HUES64 (cell line): ENCODE results near the gene HDLBP.
"Not testable (repeated sequence)": the region's sequence is repeated elsewhere in the genome, so short reads cannot be mapped to it uniquely, and the experiment has no call there.

ENCODE experiments used
- H3K27ac ChIP-seq: 2 replicates; pipeline ENCODE4 v1.7.0; 2013; ENCODE audit warnings: low read depth, low read length, inconsistent platforms
- H3K27me3 ChIP-seq: 2 replicates; pipeline ENCODE4 v1.6.1; 2013; ENCODE audit warnings: mild to moderate bottlenecking, low read length; ENCODE audit not compliant: insufficient read depth
- H3K36me3 ChIP-seq: 2 replicates; pipeline ENCODE4 v1.6.1; 2013; ENCODE audit warnings: mild to moderate bottlenecking, low read length; ENCODE audit not compliant: insufficient read depth
- H3K4me1 ChIP-seq: 2 replicates; pipeline ENCODE4 v1.6.1; 2013; ENCODE audit warnings: mild to moderate bottlenecking, low read length, moderate library complexity; ENCODE audit not compliant: insufficient read depth
- H3K4me3 ChIP-seq: 2 replicates; pipeline ENCODE4 v1.5.1; 2013; ENCODE audit warnings: mild to moderate bottlenecking, low read length, moderate library complexity
- H3K9ac ChIP-seq: 2 replicates; pipeline ENCODE4 v1.6.1; 2013; ENCODE audit warnings: mild to moderate bottlenecking, low read depth, low read length
- H3K9me3 ChIP-seq: 2 replicates; pipeline ENCODE4 v1.6.1; 2013; ENCODE audit warnings: low read depth, low read length; ENCODE audit not compliant: insufficient read depth
- WGBS: fragments of 150-250, 120-280 bp; methylation state at CpG from one replicate; pipeline ENCODE4 v1.1.7; 2013; ENCODE audit warnings: missing lambda C conversion rate; 5-methylcytosine and 5-hydroxymethylcytosine counted together

HDLBP gene

DNA sequence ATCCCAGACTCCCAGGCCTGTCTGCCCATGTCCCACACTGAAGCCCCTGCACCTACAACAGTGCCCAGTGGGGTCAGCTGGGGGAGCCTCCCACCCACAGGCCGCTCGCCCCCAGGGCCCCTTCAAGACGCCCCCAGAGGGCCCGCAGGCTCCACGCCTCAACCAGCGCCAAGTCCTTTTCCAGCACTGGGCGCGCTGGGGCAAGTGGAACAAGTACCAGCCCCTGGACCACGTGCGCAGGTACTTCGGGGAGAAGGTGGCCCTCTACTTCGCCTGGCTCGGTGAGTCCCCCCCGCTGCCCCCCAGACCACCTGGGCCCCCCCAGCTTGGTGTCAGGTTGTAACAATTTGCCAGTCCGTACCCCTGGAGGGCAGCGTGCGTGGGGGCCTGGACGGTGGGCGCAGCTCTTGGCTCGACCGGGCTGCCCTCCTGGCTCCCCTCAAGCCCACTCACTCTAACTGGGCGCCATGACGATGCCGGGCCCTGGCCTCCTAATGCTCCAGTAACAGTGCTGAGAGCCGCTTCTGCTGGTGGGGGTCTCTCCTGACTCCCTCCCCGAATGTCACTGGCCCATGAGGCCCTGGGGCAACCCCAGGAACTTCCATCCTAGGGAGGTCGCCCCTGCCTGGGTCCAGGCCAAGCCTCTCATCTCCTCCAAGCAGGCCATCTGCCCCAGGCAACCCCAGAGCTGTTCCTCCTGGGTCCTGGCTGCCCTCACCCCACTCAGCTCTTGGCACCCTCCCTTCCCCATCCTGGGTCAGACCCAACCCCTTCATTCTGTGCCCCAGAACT, 112.1 kb downstream of the HDLBP start:
- no peak overlapping the region for H3K9ac ChIP-seq
- no peak overlapping the region for H3K4me3 ChIP-seq
- WGBS = 95% methylated on average over 27 of the region's 27 CpGs
- H3K27ac ChIP-seq = no peak overlapping the region
- H3K27me3 ChIP-seq = no peaks in the 10 kb centered on the region
- H3K9me3 ChIP-seq = no peaks in the 10 kb centered on the region
- no peaks in the 10 kb centered on the region for H3K4me1 ChIP-seq
- H3K36me3 ChIP-seq = no peaks in the 10 kb centered on the region

DNA sequence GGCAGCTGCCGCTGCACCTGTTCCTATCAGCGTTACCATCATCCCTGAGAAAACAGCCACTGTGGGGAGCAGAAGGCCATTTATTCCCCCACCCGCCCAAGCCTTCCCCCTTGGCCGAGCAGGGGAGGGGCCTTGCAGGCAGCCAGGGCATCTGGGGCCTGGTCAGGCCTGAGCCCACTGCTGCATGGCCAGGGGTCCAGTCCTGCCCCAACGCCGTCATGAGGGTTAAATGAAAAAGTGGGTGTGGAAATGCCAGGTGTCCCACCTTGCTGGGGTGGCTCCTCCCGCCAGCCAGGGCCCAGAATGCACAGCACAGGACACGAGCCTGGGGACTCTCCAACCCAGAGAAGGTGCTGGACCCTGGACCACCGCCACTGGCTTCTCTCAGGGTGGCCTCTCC, 112.8 kb downstream of the HDLBP start:
- H3K9me3 ChIP-seq = no peaks in the 10 kb centered on the region
- 91% methylated on average over 9 of the region's 9 CpGs for WGBS

DNA sequence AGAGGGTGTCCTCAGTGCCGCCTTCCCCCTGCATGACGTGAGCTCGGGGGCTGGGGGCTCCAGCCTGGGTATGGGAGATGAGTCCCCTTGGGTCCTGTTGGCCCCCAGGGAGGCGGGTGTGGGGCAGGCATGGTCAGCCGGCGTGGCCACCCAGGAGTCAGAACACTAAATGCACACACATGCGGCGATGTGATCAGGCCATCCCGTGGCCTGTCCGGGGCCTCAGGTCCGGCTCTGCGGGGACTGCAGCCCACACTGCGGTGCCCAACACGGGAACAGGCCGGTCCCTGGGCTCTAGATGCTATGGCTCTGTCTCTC, 113.2 kb downstream of the HDLBP start:
- H3K36me3 ChIP-seq = no peaks in the 10 kb centered on the region
- H3K27me3 ChIP-seq = no peaks in the 10 kb centered on the region
- no peak overlapping the region for H3K27ac ChIP-seq
- 88% methylated on average over 15 of the region's 15 CpGs for WGBS
- no peaks in the 10 kb centered on the region for H3K9me3 ChIP-seq
- H3K4me1 ChIP-seq = no peaks in the 10 kb centered on the region
- H3K4me3 ChIP-seq = no peak overlapping the region
- H3K9ac ChIP-seq = no peak overlapping the region

More for the DNA sequence above, 112.8 kb downstream of the HDLBP start:
- H3K4me1 ChIP-seq = no peaks in the 10 kb centered on the region
- H3K36me3 ChIP-seq = no peaks in the 10 kb centered on the region
- no peak overlapping the region for H3K9ac ChIP-seq
- no peak overlapping the region for H3K4me3 ChIP-seq
- H3K27ac ChIP-seq = no peak overlapping the region
- H3K27me3 ChIP-seq = no peaks in the 10 kb centered on the region

DNA sequence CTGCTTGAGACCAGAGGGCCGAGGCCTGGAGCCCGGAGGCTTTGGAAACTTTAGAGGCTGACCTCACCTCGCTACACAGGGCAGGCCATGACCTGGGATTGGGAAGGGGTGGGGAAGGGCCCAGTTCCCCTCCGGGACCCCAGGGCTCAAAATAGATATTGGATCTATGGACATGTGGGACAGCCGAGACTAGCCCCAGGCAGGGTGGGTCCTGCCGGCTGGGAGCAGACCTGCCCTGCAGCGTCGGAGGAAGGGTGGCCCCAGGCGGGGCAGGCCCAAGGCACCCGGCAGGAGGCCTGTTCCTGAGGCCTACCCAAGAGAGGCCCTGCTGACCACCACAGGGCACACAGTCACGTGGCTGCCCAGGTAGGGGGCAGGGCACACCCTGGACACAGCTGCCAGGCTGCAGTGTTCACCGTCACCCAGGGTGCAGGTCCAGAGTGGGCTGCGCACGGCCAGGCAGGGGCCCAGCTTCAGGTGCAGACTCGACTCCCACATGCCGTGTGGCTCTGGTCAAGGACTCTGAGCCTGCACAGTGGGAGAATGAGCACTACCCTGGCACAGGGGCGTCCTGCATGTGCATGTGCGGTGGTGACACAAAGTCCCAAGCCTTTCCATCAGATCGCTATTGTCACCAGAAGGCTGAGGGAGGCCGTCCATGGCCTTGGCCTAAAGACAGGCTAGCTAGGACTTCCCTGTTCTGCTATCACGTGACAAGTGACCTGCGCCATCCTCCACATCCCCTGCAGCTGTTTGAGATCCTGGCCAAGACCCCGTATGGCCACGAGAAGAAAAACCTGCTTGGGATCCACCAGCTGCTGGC, 113.8 kb downstream of the HDLBP start:
- Histone ChIP-seq H3K36me3 (no peaks in the 10 kb centered on the region), H3K9ac (no peak overlapping the region; the same call in 1 of the 2 replicates), H3K27me3 (no peaks in the 10 kb centered on the region), H3K9me3 (no peaks in the 10 kb centered on the region), H3K4me1 (no peaks in the 10 kb centered on the region), H3K4me3 (no peak overlapping the region), H3K27ac (no peak overlapping the region)
- WGBS = 91% methylated on average over 24 of the region's 24 CpGs

DNA sequence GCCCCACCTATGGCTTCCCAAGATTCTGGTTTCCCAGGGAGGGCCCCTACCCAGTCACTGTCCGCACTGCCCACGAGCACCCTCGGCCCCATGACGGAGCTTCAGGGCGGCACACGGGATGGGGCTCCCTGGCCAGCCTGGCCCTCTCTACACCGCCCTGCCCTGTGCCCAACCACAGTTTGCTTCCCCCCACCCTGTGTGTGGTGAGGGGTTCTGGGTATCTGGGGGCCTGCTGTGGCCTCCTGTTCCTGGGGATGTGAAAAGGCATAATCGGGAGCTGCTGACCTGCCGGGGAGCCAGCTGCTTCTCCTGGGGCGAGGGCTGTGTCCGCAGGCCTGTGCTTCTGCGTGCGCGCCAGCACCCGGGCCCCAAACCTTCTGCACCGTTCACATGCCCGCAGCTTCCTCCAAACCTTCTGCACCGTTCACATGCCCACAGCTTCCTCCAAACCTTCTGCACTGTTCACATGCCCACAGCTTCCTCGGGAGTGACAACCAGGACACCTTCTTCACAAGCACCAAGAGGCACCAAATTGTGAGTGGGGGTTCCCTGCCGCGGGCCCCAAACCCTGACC, 114.6 kb downstream of the HDLBP start:
- Histone ChIP-seq H3K9me3 (no peaks in the 10 kb centered on the region), H3K36me3 (no peaks in the 10 kb centered on the region), H3K9ac (no peak overlapping the region), H3K4me3 (no peak overlapping the region), H3K27ac (no peak overlapping the region), H3K4me1 (no peaks in the 10 kb centered on the region), H3K27me3 (no peaks in the 10 kb centered on the region)
- 98% methylated on average over 21 of the region's 21 CpGs for WGBS

DNA sequence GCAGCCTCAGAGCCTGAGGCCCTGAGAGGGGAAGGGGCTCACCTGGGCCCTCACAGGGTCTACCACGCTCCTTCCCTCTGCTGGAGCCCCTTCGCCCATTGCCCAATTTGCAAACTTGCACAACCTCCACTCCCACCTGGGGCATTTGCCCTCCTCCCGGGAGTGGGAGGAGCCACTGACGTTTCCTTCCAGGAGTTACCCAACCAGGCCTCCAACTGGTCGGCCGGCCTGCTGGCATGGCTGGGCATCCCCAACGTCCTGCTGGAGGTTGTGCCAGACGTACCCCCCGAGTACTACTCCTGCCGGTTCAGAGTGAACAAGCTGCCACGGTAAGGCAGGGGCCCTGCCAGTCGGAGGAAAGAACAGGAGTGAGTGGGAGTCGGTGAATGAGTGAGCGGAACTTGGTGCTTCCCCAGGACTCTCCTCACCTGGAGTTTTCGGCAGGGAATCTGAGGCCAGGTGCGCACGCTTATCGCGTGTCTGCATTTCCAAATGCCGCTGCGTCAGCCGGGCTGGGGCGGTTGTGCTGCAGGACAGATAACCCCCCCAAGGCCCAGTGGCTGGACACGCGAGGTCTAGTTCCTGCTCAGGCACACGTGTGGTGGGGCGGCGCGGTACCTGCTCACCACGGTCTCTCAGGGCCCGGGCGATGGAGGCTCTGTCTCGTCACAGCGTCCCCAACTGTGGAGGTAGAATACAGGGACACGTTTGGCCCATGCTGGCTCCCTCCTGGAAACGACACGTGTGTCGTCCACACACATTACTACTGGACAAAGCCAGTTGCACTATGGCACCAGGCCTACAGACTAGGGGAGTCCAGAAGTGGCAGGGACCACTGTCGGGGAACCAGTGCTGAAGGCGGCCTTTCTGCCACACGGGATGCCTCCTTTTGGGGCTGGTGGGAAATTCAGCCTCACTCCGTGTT, 115.3 kb downstream of the HDLBP start:
- no peaks in the 10 kb centered on the region for H3K36me3 ChIP-seq
- H3K4me3 ChIP-seq = no peak overlapping the region
- 90% methylated on average over 42 of the region's 42 CpGs for WGBS
- H3K9me3 ChIP-seq = no peaks in the 10 kb centered on the region
- no peaks in the 10 kb centered on the region for H3K4me1 ChIP-seq
- no peak overlapping the region for H3K27ac ChIP-seq
- no peaks in the 10 kb centered on the region for H3K27me3 ChIP-seq
- H3K9ac ChIP-seq = no peak overlapping the region

DNA sequence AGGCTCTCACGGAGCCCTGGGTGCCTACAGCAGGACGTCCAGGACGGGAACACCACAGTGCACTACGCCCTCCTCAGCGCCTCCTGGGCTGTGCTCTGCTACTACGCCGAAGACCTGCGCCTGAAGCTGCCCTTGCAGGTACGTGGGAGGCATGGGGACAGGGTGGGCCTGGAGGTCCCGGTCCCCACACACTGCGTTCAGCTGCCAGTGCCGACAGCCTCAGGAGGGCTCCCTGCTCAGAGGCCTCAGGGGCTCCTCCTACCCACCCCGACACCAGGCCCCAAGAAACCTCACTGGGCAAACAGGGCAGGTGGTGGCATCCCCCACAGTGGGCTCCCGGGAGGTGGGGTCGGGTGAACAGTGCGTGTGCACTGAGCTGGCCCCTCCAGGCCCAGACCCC, 116.2 kb downstream of the HDLBP start:
- Histone ChIP-seq H3K4me1 (no peaks in the 10 kb centered on the region), H3K27me3 (no peaks in the 10 kb centered on the region), H3K36me3 (no peaks in the 10 kb centered on the region), H3K27ac (no peak overlapping the region), H3K9ac (no peak overlapping the region), H3K9me3 (no peaks in the 10 kb centered on the region), H3K4me3 (no peak overlapping the region)
- 91% methylated on average over 16 of the region's 16 CpGs for WGBS

DNA sequence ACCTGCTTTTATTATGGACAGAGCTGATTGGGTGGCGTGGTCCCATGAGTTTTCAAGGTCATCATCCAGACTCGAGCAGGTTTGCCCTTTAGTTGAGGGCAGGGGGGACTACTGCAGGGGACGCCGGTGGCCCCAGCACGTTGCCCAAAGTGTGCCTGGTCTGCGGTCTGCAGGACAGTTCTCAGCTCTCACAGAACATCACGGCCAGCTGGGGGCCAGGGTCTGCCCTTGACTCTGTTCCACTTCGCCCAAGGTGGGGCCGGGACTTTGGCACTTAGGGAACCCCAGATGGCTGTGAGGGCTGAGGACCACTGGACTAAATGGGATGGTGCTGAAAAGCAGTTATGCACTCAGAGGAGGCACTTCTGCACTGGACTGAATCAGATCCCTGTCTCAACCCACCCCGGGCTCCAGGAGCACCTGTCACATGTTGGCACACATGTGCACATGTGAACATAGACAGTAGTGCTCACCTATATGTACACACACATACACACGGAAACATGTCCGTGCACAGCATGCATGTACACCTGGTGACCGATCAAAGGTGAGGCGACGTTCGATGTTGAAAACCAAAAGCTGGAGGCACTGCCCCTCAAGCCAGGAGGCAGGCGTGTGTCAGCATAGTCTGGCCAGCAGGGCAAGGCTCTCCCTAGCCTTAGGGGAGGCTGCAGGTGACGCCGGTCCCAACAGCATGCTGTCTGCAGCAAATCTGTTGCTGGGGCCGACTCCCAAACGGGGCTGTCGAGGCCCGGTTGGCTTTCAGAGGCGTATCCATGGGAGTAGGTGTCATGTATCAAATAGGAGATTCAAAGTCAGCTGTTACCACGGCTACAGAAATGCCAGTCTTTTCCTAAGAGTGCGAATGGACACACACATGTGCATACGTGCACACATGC, 116.8 kb downstream of the HDLBP start:
- Histone ChIP-seq H3K9me3 (no peaks in the 10 kb centered on the region), H3K4me3 (no peak overlapping the region), H3K36me3 (no peaks in the 10 kb centered on the region), H3K9ac (no peak overlapping the region), H3K27ac (no peak overlapping the region), H3K27me3 (no peaks in the 10 kb centered on the region), H3K4me1 (no peaks in the 10 kb centered on the region)
- 89% methylated on average over 27 of the region's 27 CpGs for WGBS

DNA sequence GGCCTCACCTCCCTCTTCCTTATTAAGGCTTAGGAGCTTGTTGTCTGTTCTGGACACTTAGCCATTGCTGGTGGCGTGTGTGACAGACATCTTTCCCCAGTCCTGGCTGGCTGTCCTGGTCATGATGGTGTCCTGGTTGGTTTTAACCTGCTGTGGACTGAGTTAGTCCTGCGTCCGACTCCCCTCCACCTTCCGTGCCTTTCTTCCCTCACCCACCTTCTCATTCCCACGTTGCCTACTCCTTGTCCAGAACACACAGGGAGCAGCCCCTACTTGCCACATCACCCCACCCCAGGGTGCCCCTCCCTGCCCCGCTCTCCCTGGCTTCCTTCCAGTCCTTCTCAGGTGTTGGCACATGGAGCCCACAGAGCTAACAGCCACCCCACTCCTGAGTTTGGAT, 117.5 kb downstream of the HDLBP start:
- Histone ChIP-seq H3K9me3 (no peaks in the 10 kb centered on the region), H3K27me3 (no peaks in the 10 kb centered on the region), H3K4me1 (no peaks in the 10 kb centered on the region), H3K9ac (no peak overlapping the region), H3K4me3 (no peak overlapping the region), H3K36me3 (no peaks in the 10 kb centered on the region), H3K27ac (no peak overlapping the region)
- 90% methylated on average over 6 of the region's 6 CpGs for WGBS

DNA sequence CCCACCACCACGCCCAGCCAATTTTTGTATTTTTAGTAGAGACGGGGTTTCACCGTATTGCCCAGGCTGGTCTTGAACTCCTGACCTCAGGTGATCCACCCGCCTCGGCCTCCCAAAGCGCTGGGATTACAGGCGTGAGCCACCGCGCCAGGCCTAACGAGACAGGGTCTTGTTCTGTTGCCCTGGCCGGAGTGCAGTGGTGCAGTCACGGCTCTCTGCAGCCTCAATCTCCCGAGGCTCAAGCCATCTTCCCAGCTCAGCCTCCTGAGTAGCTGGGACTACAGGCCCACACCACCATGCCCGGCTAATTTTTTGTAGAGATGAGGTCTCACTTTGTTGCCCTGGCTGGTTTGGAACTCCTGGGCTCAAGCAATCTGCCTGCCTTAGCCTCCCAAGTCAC, 118.2 kb downstream of the HDLBP start:
- H3K4me1 ChIP-seq, H3K9me3 ChIP-seq, H3K27ac ChIP-seq, H3K9ac ChIP-seq, H3K27me3 ChIP-seq, H3K36me3 ChIP-seq, H3K4me3 ChIP-seq: not testable (repeated sequence)
- 96% methylated on average over 14 of the region's 14 CpGs for WGBS
